Mononuclear cell (primary cell): ENCODE results near the gene GINS2. TPM values are rescaled to one million over a fixed set of nuclear protein-coding genes. Genes with fewer than 3 reads are reported as not detected.

Experiments
- H3K27me3 ChIP-seq: 2 replicates; pipeline ENCODE4 v1.6.0; 2011; ENCODE audit warnings: low read length, control low read depth; ENCODE audit not compliant: insufficient read depth
- H3K4me1 ChIP-seq: 2 replicates; pipeline ENCODE4 v1.5.1; 2011; ENCODE audit warnings: mild to moderate bottlenecking, low read length, control low read depth; ENCODE audit not compliant: insufficient read depth
- H3K4me3 ChIP-seq: 2 replicates; pipeline ENCODE4 v1.5.1; 2011; ENCODE audit warnings: mild to moderate bottlenecking, low read length, moderate library complexity
- H3K9me3 ChIP-seq: 2 replicates; pipeline ENCODE4 v1.5.1; 2011; ENCODE audit warnings: low read depth, mild to moderate bottlenecking, control low read depth, low read length
- total RNA-seq: library from RNA; depleted of rRNA; stranded (reverse); fragments of >200 nt; gene quantifications from one replicate; pipeline ENCODE4 v1.2.3, GENCODE V29; 2012

The GINS2 gene
- total RNA-seq, 1 donor, result 0.42 TPM

GRCh38 chr16:85670840-85671239, 17.9 kb downstream of the GINS2 start:
- Histone ChIP-seq H3K4me1 (no peaks in the 10 kb centered on the region), H3K9me3 (no peaks in the 10 kb centered on the region), H3K27me3 (no peaks in the 10 kb centered on the region), H3K4me3 (no peak overlapping the region)

GRCh38 chr16:85668676-85669424, 19.9 kb downstream of the GINS2 start:
- Histone ChIP-seq H3K9me3 (no peaks in the 10 kb centered on the region), H3K4me1 (no peaks in the 10 kb centered on the region), H3K27me3 (no peaks in the 10 kb centered on the region), H3K4me3 (no peak overlapping the region)

- H3K4me1 ChIP-seq, result no peaks in the 10 kb centered on the region
- H3K9me3 ChIP-seq, result no peaks in the 10 kb centered on the region
- no peaks in the 10 kb centered on the region for H3K27me3 ChIP-seq
- H3K4me3 ChIP-seq, result no peak overlapping the region
Measured at GRCh38 chr16:85667841-85668413, 20.8 kb downstream of the GINS2 start.

GRCh38 chr16:85667261-85667660, 21.5 kb downstream of the GINS2 start:
- H3K27me3 ChIP-seq, result no peaks in the 10 kb centered on the region
- H3K4me3 ChIP-seq, result no peak overlapping the region
- no peaks in the 10 kb centered on the region for H3K9me3 ChIP-seq
- H3K4me1 ChIP-seq, result no peaks in the 10 kb centered on the region

GRCh38 chr16:85665929-85666328, 22.8 kb downstream of the GINS2 start:
- no peaks in the 10 kb centered on the region for H3K27me3 ChIP-seq
- H3K9me3 ChIP-seq, result no peaks in the 10 kb centered on the region
- no peaks in the 10 kb centered on the region for H3K4me1 ChIP-seq
- H3K4me3 ChIP-seq, result no peak overlapping the region

GRCh38 chr16:85665373-85665740, 23.4 kb downstream of the GINS2 start:
- no peaks in the 10 kb centered on the region for H3K27me3 ChIP-seq
- no peaks in the 10 kb centered on the region for H3K9me3 ChIP-seq
- no peaks in the 10 kb centered on the region for H3K4me1 ChIP-seq
- no peak overlapping the region for H3K4me3 ChIP-seq

- Histone ChIP-seq H3K4me3 (no peak overlapping the region), H3K4me1 (no peaks in the 10 kb centered on the region), H3K27me3 (no peaks in the 10 kb centered on the region), H3K9me3 (no peaks in the 10 kb centered on the region)
Measured at GRCh38 chr16:85664580-85665372, 24.0 kb downstream of the GINS2 start.

GRCh38 chr16:85663891-85664321, 24.8 kb downstream of the GINS2 start:
- H3K9me3 ChIP-seq, result no peaks in the 10 kb centered on the region
- H3K27me3 ChIP-seq, result no peaks in the 10 kb centered on the region
- H3K4me1 ChIP-seq, result no peaks in the 10 kb centered on the region
- H3K4me3 ChIP-seq, result no peak overlapping the region

- no peak overlapping the region for H3K4me3 ChIP-seq
- H3K27me3 ChIP-seq, result no peaks in the 10 kb centered on the region
- H3K9me3 ChIP-seq, result no peaks in the 10 kb centered on the region
- H3K4me1 ChIP-seq, result no peaks in the 10 kb centered on the region
Measured at GRCh38 chr16:85662976-85663830, 25.6 kb downstream of the GINS2 start.

- Histone ChIP-seq H3K4me1 (no peaks in the 10 kb centered on the region), H3K9me3 (no peaks in the 10 kb centered on the region), H3K4me3 (no peak overlapping the region), H3K27me3 (no peaks in the 10 kb centered on the region)
Measured at GRCh38 chr16:85662482-85662812, 26.3 kb downstream of the GINS2 start.

GRCh38 chr16:85661740-85662481, 26.8 kb downstream of the GINS2 start:
- Histone ChIP-seq H3K9me3 (no peaks in the 10 kb centered on the region), H3K4me1 (no peaks in the 10 kb centered on the region), H3K27me3 (no peaks in the 10 kb centered on the region), H3K4me3 (no peak overlapping the region)

- Histone ChIP-seq H3K9me3 (no peaks in the 10 kb centered on the region), H3K27me3 (no peaks in the 10 kb centered on the region), H3K4me1 (no peaks in the 10 kb centered on the region), H3K4me3 (no peak overlapping the region)
Measured at GRCh38 chr16:85660843-85661739, 27.7 kb downstream of the GINS2 start.

- Histone ChIP-seq H3K4me1 (no peaks in the 10 kb centered on the region), H3K9me3 (no peaks in the 10 kb centered on the region), H3K4me3 (no peak overlapping the region), H3K27me3 (no peaks in the 10 kb centered on the region)
Measured at GRCh38 chr16:85659805-85660511, 28.8 kb downstream of the GINS2 start.
